Vagina (tissue), 2 donors: ENCODE results near the gene HHLA2. TPM values are rescaled to one million over a fixed set of nuclear protein-coding genes. Genes with fewer than 3 reads are reported as not detected.
"Not testable (repeated sequence)": the region's sequence is repeated elsewhere in the genome, so short reads cannot be mapped to it uniquely, and the experiment has no call there.

Experiments used
- DNase-seq, 2 donors: peaks; one replicate each; pipeline ENCODE4 v3.0.0-alpha.2; 2017; ENCODE audit errors: extremely low spot score in 2 of 2
- H3K27ac ChIP-seq: fragments of 200-600 bp; sonication (generic); one replicate; pipeline ENCODE4 v1.5.1; 2019
- H3K27me3 ChIP-seq: fragments of 200-600 bp; sonication (generic); one replicate; pipeline ENCODE4 v1.5.1; 2019
- H3K36me3 ChIP-seq, 2 donors: fragments of 200-600 bp; sonication (generic); one replicate each; pipeline ENCODE4 v1.5.1; 2017 to 2019
- H3K4me1 ChIP-seq: fragments of 200-600 bp; sonication (generic); one replicate; pipeline ENCODE4 v1.5.1; 2019
- H3K4me3 ChIP-seq, 2 donors: fragments of 200-600 bp; sonication (generic); 1 replicate in 1 of 2; 2 replicates in 1 of 2; pipeline ENCODE4 v1.5.1; 2016 to 2019
- H3K9me3 ChIP-seq: fragments of 200-600 bp; sonication (generic); one replicate; pipeline ENCODE4 v1.5.1; 2019
- POLR2A ChIP-seq, 2 donors: fragments of 450-650 bp; IDR thresholded peaks; one replicate each; pipeline ENCODE4 v1.6.1; 2017; ENCODE audit warnings: antibody characterized with exemption in 2 of 2, mild to moderate bottlenecking in 2 of 2, moderate library complexity in 2 of 2
- POLR2AphosphoS5 ChIP-seq, 2 donors: sonication (generic); formaldehyde crosslinking; IDR thresholded peaks; one replicate each; pipeline ENCODE4 v1.9.0; 2017; ENCODE audit warnings: antibody characterized with exemption in 2 of 2, mild to moderate bottlenecking in 2 of 2, low read depth in 1 of 2; ENCODE audit not compliant: insufficient read depth in 1 of 2
- intact Hi-C: fragments of 100-400 bp; cut with DNase I; formaldehyde crosslinking; loops from one replicate; pipeline ENCODE4 v1.15.1; 2023
- total RNA-seq: library from RNA; depleted of rRNA; stranded (reverse); fragments of >200 nt; gene quantifications from one replicate; pipeline ENCODE4 v1.2.3, GENCODE V29; 2016
- TF ChIP-seq, protein P1 (sequence below), 3 experiments: fragments of 450-650 bp in 2 of 3; fragments of 200-600 bp in 1 of 3; sonication (generic) in 1 of 3; IDR thresholded peaks; one replicate each; pipeline ENCODE4 v1.5.1; 2017 to 2019; ENCODE audit warnings: antibody characterized with exemption in 3 of 3, mild to moderate bottlenecking in 2 of 3, moderate library complexity in 2 of 3

HHLA2 gene
- total RNA-seq, 1 donor from 2014 or later: not detected

DNA sequence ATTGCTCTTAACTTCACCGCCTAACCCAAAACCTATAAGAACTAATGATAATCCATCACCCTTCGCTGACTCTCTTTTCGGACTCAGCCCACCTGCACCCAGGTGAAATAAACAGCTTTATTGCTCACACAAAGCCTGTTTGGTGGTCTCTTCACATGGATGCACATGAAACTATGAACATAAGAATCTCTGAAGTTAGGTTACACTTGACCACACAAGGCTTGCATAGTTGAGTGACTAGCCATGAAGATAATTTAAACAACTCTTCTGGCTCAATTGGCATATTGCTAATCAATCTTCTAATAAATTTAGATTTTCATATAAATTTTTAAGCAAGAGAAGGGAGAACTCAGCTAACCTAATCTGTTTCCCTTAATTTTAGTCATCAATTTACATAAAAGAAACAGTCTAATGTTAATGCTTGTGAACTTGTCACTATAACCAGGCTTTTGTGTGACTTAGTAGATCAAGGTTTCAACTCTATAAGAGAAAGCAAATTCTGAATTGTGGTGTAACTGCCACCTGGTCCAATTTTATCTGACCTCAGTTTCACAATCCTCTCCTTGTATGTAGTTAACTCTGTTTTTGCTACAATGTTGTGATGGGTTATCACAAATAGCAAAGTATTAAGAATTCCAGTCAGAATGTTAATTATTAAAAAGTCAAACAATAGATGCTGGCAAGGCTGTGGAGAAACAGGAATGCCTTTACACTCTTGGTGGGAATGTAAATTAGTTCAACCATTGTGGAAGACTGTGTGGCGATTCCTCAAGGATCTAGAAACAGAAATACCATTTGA lies 82.0 kb downstream of the HHLA2 start:
- no peaks in the 10 kb centered on the region for H3K36me3 ChIP-seq
- no peaks in the 10 kb centered on the region for H3K27me3 ChIP-seq
- DNase-seq: no peak
- H3K4me3 ChIP-seq: no peak overlapping the region
- intact Hi-C loops: no loop called here
- H3K4me1 ChIP-seq: no peaks in the 10 kb centered on the region
- H3K9me3 ChIP-seq: no peaks in the 10 kb centered on the region
- TF ChIP-seq, protein P1, sequence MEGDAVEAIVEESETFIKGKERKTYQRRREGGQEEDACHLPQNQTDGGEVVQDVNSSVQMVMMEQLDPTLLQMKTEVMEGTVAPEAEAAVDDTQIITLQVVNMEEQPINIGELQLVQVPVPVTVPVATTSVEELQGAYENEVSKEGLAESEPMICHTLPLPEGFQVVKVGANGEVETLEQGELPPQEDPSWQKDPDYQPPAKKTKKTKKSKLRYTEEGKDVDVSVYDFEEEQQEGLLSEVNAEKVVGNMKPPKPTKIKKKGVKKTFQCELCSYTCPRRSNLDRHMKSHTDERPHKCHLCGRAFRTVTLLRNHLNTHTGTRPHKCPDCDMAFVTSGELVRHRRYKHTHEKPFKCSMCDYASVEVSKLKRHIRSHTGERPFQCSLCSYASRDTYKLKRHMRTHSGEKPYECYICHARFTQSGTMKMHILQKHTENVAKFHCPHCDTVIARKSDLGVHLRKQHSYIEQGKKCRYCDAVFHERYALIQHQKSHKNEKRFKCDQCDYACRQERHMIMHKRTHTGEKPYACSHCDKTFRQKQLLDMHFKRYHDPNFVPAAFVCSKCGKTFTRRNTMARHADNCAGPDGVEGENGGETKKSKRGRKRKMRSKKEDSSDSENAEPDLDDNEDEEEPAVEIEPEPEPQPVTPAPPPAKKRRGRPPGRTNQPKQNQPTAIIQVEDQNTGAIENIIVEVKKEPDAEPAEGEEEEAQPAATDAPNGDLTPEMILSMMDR (IDR thresholded peaks at IDR 0.05): no peak
- no peak for TF ChIP-seq POLR2A (IDR thresholded peaks at IDR 0.05)
- no peak for TF ChIP-seq POLR2AphosphoS5 (IDR thresholded peaks at IDR 0.05; ENCODE audit: insufficient read depth in 1 of 2, low read depth in 1 of 2)
- no peak overlapping the region for H3K27ac ChIP-seq

DNA sequence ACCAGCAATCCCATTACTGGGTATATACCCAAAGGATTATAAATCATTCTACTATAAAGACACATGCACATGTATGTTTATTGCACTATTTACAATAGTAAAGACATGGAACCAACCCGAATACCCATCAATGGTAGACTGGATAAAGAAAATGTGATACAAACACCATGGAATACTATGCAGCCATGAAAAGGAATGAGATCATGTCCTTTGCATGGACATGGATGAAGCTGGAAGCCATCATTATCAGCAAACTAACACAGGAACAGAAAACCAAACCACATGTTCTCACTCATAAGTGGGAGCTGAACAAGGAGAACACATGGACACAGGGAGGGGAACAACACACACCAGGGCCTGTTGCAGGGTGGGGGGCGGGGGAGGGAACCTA lies 82.6 kb downstream of the HHLA2 start:
- H3K4me3 ChIP-seq, intact Hi-C loops, H3K27me3 ChIP-seq, H3K36me3 ChIP-seq, DNase-seq, H3K9me3 ChIP-seq, H3K4me1 ChIP-seq, H3K27ac ChIP-seq: not testable (repeated sequence)

DNA sequence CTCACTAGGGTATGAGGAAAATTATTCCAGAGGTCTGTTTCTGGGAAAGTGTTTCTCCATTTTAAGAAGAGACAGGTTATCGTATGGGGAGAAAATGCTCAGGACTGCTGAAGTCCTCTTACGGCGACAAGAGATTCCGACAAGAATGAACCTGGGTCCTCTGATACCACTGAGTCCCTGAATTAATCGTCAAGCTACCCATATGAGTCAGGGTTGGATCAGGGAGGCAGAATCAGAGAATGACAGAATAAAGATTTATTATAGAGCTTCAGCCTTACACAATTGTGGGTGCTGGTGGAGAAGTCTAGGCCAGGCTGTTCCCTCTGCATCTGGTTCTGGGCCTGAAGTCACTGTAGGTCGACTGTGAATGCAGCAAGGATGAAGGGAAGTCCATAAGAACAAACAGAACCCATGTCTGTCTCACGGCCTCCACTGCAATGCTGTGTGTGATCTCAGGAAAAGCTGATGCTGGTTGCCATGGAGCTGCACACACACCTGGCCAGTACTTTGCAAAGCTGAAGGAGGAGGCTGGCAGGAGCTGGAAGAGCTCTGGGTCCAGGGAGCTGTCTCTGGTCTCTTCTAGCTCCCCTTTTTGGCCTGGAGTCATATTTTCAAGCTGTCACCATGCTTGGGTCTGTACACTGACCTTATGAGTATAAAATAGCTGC lies 83.9 kb downstream of the HHLA2 start:
- no peak for DNase-seq
- TF ChIP-seq, protein P1 (IDR thresholded peaks at IDR 0.05): no peak
- TF ChIP-seq POLR2A (IDR thresholded peaks at IDR 0.05) (no peak), POLR2AphosphoS5 (IDR thresholded peaks at IDR 0.05; ENCODE audit: insufficient read depth in 1 of 2, low read depth in 1 of 2) (no peak)
- Histone ChIP-seq H3K27me3 (no peaks in the 10 kb centered on the region), H3K36me3 (no peaks in the 10 kb centered on the region), H3K4me1 (no peaks in the 10 kb centered on the region), H3K27ac (no peak overlapping the region), H3K9me3 (no peaks in the 10 kb centered on the region), H3K4me3 (no peak overlapping the region)
- intact Hi-C loops: no loop called here

DNA sequence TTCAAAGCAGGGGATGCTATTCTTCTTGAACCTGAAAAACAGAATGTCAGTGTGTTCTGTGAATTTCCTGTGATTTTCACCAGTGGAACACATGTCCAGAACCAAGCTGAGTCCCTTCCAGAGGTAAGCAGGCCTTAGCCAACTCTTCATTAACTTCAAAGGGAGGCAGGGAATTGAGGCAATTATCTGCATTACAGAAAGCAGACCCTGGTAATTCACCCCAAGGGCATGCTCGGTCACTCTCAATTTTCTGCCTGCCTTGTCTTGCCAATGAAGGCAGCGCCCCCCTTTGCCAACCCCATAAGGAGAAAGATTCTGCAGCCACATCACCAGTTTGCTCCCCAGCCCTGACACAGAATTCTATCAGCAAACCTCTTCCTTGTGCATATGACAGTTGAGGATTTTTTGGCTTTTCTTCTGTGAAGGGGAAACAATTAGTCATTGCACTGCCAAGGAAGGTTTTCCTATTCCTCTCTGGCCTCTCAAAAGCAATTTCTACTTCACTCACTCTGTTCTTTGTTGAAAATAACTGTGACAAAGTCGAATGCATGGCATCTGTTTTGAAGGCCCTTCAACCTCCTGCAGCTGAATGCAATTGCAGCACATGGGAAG lies 85.3 kb downstream of the HHLA2 start:
- intact Hi-C loops: no loop called here
- Histone ChIP-seq H3K9me3 (no peaks in the 10 kb centered on the region), H3K27ac (no peak overlapping the region), H3K4me1 (no peaks in the 10 kb centered on the region), H3K36me3 (no peaks in the 10 kb centered on the region), H3K4me3 (no peak overlapping the region), H3K27me3 (no peaks in the 10 kb centered on the region)
- DNase-seq: no peak
- no peak for TF ChIP-seq POLR2AphosphoS5 (IDR thresholded peaks at IDR 0.05; ENCODE audit: insufficient read depth in 1 of 2, low read depth in 1 of 2)
- TF ChIP-seq, protein P1 (IDR thresholded peaks at IDR 0.05): no peak
- no peak for TF ChIP-seq POLR2A (IDR thresholded peaks at IDR 0.05)

DNA sequence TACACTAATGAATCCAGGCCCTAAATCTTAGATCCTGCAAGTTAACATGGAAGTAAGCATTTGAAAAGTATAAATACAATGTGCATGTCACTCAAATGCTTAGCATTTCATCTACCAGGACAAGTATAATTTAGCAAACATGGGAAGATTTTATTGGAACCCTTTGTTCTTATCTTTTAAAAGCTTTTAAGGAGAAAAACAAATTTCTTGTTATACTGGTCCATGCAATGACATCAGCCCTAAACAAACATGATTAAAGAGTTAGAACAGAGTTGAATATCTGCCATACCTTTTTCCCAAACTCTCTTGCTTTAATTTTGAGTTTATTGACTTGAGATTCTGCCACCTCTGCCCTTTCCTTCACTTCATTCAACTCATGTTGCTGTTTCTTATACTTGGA lies 87.0 kb downstream of the HHLA2 start:
- no peaks in the 10 kb centered on the region for H3K4me1 ChIP-seq
- H3K36me3 ChIP-seq: no peaks in the 10 kb centered on the region
- H3K9me3 ChIP-seq: no peaks in the 10 kb centered on the region
- intact Hi-C loops: no loop called here
- no peaks in the 10 kb centered on the region for H3K27me3 ChIP-seq
- DNase-seq: no peak
- TF ChIP-seq, protein P1 (IDR thresholded peaks at IDR 0.05): no peak
- no peak for TF ChIP-seq POLR2A (IDR thresholded peaks at IDR 0.05)
- no peak for TF ChIP-seq POLR2AphosphoS5 (IDR thresholded peaks at IDR 0.05; ENCODE audit: insufficient read depth in 1 of 2, low read depth in 1 of 2)
- H3K27ac ChIP-seq: no peak overlapping the region
- H3K4me3 ChIP-seq: no peak overlapping the region
